SK-N-MC (cell line): ENCODE data around the gene CAPG.
"Not testable (repeated sequence)": the region's sequence is repeated elsewhere in the genome, so short reads cannot be mapped to it uniquely, and the experiment has no call there.

Experiments used
- DNase-seq: peaks from one replicate; pipeline ENCODE4 v3.0.0-alpha.2; 2011; ENCODE audit warnings: low read depth, low spot score
- H3K27ac ChIP-seq: fragments of 200-600 bp; sonication (generic); 2 replicates; pipeline ENCODE4 v1.5.1; 2016; ENCODE audit warnings: mixed run types
- H3K36me3 ChIP-seq: fragments of 200-600 bp; sonication (generic); 2 replicates; pipeline ENCODE4 v1.6.1; 2017; ENCODE audit warnings: antibody characterized with exemption, low read length, mixed read lengths; ENCODE audit not compliant: insufficient read depth
- H3K4me3 ChIP-seq: fragments of 200-600 bp; sonication (generic); 2 replicates; pipeline ENCODE4 v1.5.1; 2016
- H3K9ac ChIP-seq: fragments of 200-600 bp; sonication (generic); 2 replicates; pipeline ENCODE4 v1.8.0; 2017; ENCODE audit warnings: mixed run types, mixed read lengths; ENCODE audit not compliant: insufficient read length
- H3K9me3 ChIP-seq: fragments of 200-600 bp; sonication (generic); 2 replicates; pipeline ENCODE4 v1.6.1; 2017; ENCODE audit warnings: low read depth, mild to moderate bottlenecking, antibody characterized with exemption, low read length, moderate library complexity, mixed read lengths
- EZH2 ChIP-seq: fragments of 200-600 bp; sonication (generic); IDR thresholded peaks from one replicate; pipeline ENCODE4 v1.6.1; 2017; ENCODE audit warnings: antibody characterized with exemption
- FOXP2 ChIP-seq: optimal IDR thresholded peaks from 2 replicates; pipeline ENCODE3; 2011; ENCODE audit warnings: mild to moderate bottlenecking, moderate library complexity; ENCODE audit not compliant: insufficient read depth; ENCODE audit errors: extremely low read length, control extremely low read depth
- POLR2AphosphoS5 ChIP-seq: IDR thresholded peaks from 2 replicates; pipeline ENCODE4 v1.6.1; 2012; ENCODE audit warnings: mild to moderate bottlenecking, low read depth, low read length, borderline replicate concordance

Gene CAPG

GRCh38 chr2:85439986-85440385 lies 29.8 kb upstream of the CAPG start:
- DNase-seq, result no peak
- no peak overlapping the region for H3K27ac ChIP-seq
- no peak for TF ChIP-seq EZH2

GRCh38 chr2:85439569-85439968 lies 29.4 kb upstream of the CAPG start:
- not testable (repeated sequence) for H3K9me3 ChIP-seq, H3K36me3 ChIP-seq, H3K27ac ChIP-seq, H3K9ac ChIP-seq, H3K4me3 ChIP-seq, DNase-seq

More at GRCh38 chr2:85439986-85440385, 29.8 kb upstream of the CAPG start:
- Histone ChIP-seq H3K9ac (no peak overlapping the region), H3K36me3 (no peaks in the 10 kb centered on the region), H3K4me3 (no peak overlapping the region), H3K9me3 (no peaks in the 10 kb centered on the region)

GRCh38 chr2:85439025-85439472 lies 28.9 kb upstream of the CAPG start:
- DNase-seq, result no peak
- H3K9ac ChIP-seq, result no peak overlapping the region

GRCh38 chr2:85438201-85439024 lies 28.2 kb upstream of the CAPG start:
- Histone ChIP-seq H3K4me3 (no peak overlapping the region), H3K27ac (peak overlapping the region; percentile 50; the same call in 1 of the 2 replicates), H3K9ac (no peak overlapping the region), H3K36me3 (no peaks in the 10 kb centered on the region), H3K9me3 (no peaks in the 10 kb centered on the region)
- TF ChIP-seq FOXP2 (no peak), POLR2AphosphoS5 (no peak), EZH2 (no peak)
- no peak for DNase-seq

More at GRCh38 chr2:85439025-85439472, 28.9 kb upstream of the CAPG start:
- no peak for TF ChIP-seq EZH2
- TF ChIP-seq FOXP2, result no peak
- no peak for TF ChIP-seq POLR2AphosphoS5
- no peaks in the 10 kb centered on the region for H3K9me3 ChIP-seq
- no peaks in the 10 kb centered on the region for H3K36me3 ChIP-seq
- H3K27ac ChIP-seq, result no peak overlapping the region; the same call in 1 of the 2 replicates
- no peak overlapping the region for H3K4me3 ChIP-seq

- Histone ChIP-seq H3K36me3 (no peaks in the 10 kb centered on the region), H3K9ac (no peak overlapping the region), H3K9me3 (no peaks in the 10 kb centered on the region), H3K27ac (peak overlapping the region; percentile 81), H3K4me3 (no peak overlapping the region)
- no peak for TF ChIP-seq EZH2
- 0 out of 2 replicates have a peak, but pooled peaks have one; percentile 59 for TF ChIP-seq POLR2AphosphoS5
- no peak for DNase-seq
Measured at GRCh38 chr2:85437488-85438200, 27.5 kb upstream of the CAPG start.

GRCh38 chr2:85436836-85437487 lies 26.8 kb upstream of the CAPG start:
- H3K4me3 ChIP-seq, result no peak overlapping the region

GRCh38 chr2:85435981-85436835 lies 26.0 kb upstream of the CAPG start:
- DNase-seq, result no peak
- Histone ChIP-seq H3K9ac (no peak overlapping the region), H3K36me3 (no peaks in the 10 kb centered on the region), H3K27ac (peak overlapping the region; percentile 81), H3K9me3 (no peaks in the 10 kb centered on the region), H3K4me3 (no peak overlapping the region)
- TF ChIP-seq FOXP2, result no peak
- no peak for TF ChIP-seq EZH2
- TF ChIP-seq POLR2AphosphoS5, result no peak

More at GRCh38 chr2:85436836-85437487, 26.8 kb upstream of the CAPG start:
- DNase-seq, result no peak
- Histone ChIP-seq H3K36me3 (no peaks in the 10 kb centered on the region), H3K27ac (peak overlapping the region; percentile 81), H3K9ac (no peak overlapping the region), H3K9me3 (no peaks in the 10 kb centered on the region)
- TF ChIP-seq FOXP2, result no peak
- no peak for TF ChIP-seq POLR2AphosphoS5
- no peak for TF ChIP-seq EZH2
